ENCODE data around the gene RALGPS1.

Gene RALGPS1

GRCh38 chr9:127058011-127058644 is 143.5 kb downstream of the RALGPS1 start:
- no peak for DNase-seq

GRCh38 chr9:127058645-127059021 is 144.1 kb downstream of the RALGPS1 start:
- DNase-seq, result no peak

GRCh38 chr9:127059030-127059429 is 144.4 kb downstream of the RALGPS1 start:
- no peak for DNase-seq

DNA sequence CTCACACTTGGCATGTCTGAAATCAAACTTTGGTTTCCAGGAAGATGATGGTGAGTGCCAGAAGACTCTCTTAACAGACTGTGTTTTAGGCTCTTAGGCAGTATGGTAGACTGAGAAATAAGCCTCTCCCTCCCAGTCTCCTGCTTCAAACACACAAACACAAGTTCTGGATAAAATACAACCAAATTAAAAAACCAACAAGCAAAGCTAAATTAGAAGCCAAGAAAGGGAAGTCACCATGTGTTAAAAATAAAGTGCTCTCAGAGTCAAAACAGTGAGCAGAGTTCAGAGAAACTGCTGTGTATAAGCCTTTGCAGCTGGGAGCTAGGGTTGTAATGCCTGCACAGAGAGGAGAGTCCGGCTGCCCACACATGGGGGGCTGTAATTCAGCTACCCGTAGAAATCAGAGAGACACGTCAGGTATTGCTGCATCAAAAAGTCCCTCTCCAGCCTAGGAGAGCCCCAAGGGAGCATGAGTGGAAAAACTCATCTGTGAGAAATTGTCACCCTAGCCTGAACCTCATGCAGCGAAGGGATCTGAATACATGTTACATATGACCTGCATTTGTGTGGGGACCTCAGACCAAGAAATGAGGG is 145.3 kb downstream of the RALGPS1 start:
- DNase-seq, result no peak

- no peak for DNase-seq
Measured at GRCh38 chr9:127061411-127061810, 146.8 kb downstream of the RALGPS1 start.

DNA sequence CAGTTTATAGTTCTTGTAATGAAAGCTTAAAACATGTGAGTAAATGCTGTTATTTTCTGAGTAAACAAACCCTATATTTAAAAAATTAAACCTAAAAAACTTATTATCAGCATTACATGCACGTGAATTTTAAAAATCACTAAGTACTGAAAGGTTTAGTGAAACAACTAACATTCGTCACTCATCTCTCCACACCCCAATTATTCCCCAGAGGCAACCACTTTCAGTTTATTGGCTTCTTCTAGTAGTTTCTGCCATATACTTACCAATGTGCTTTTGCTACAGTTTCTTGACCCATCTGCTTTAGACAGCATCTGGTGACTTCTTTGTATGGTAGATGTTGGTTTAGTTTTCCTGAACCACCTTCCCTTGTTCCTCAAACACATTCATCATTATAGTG is 149.8 kb downstream of the RALGPS1 start:
- DNase-seq, result no peak

GRCh38 chr9:127065592-127065991 is 151.0 kb downstream of the RALGPS1 start:
- DNase-seq, result no peak

- no peak for DNase-seq
Measured at GRCh38 chr9:127066060-127066850, 151.7 kb downstream of the RALGPS1 start.

- no peak for DNase-seq
Measured at GRCh38 chr9:127066851-127067136, 152.2 kb downstream of the RALGPS1 start.

GRCh38 chr9:127067603-127068220 is 153.1 kb downstream of the RALGPS1 start:
- DNase-seq, result no peak

- DNase-seq, result no peak
Measured at GRCh38 chr9:127074561-127075548, 160.3 kb downstream of the RALGPS1 start.

DNA sequence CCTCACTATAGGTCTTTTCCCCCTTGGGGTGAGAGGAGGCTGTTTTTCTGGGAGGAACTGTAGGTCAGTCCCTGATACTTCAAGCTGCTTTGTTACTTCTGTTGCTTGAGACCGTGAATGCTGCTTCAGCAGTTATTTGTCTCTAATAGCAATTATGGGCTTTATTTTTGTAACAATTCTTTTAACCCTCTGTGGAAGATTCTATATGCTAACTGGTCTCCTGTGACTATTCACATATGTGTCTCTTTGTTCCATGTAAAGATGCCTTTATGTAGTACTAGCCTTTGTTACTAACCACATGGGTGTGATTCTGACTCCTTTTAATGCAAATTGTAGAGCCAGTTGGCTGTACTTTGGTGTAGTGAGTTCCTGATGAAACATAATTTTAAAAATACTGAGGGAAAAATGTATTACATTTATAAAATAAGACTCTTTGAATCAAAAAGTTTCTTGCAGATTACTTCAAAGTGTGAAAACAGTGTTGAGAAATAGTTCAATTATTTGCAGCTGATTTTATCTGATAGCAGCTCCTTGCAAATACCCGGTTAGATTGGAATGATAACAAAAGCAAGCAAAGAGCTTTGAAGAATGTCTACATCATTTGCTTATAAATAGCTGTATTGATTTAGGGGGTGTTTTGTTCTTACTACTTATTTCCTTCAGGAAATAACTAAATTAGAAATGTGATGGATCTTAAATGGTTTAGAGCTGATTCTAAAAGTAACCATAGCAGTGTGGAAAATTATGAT is 161.2 kb downstream of the RALGPS1 start:
- no peak for DNase-seq

GRCh38 chr9:127076860-127077643 is 162.5 kb downstream of the RALGPS1 start:
- DNase-seq, result no peak

GRCh38 chr9:127077644-127077946 is 163.0 kb downstream of the RALGPS1 start:
- DNase-seq, result no peak

- no peak for DNase-seq
Measured at GRCh38 chr9:127078336-127078735, 163.8 kb downstream of the RALGPS1 start.

DNA sequence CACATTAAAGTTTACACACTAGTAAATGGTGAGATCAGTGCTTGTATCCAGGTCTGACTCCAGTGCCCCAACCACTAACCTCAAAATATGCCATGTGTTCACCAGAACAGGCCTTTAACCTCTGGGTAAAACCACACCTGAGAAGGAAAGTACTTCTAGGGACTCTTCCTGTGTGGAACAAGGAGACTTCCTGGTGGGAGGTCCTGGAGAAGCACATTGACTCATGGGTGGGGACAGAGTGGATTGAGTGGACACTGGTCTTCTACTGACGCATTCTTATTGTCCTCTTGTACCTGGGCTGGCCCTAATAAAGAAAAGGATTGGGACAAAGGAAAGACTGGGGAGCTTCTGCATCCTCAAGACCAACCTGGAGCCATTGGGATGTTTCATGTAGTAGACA is 164.4 kb downstream of the RALGPS1 start:
- DNase-seq, result no peak

- DNase-seq, result no peak
Measured at GRCh38 chr9:127079446-127080140, 165.0 kb downstream of the RALGPS1 start.

- no peak for DNase-seq
Measured at GRCh38 chr9:127081250-127082185, 166.9 kb downstream of the RALGPS1 start.
